Esophagus muscularis mucosa (tissue), 3 donors: ENCODE measurements around the gene CASKIN1.

Experiments
- CTCF ChIP-seq, 3 experiments: fragments of 200-600 bp in 2 of 3; fragments of 450-650 bp in 1 of 3; sonication (generic) in 2 of 3; IDR thresholded peaks; one replicate each; pipeline ENCODE4 v1.5.1; 2017 to 2019; ENCODE audit warnings: antibody characterized with exemption in 3 of 3, mild to moderate bottlenecking in 2 of 3, moderate library complexity in 1 of 3
- POLR2A ChIP-seq: fragments of 450-650 bp; IDR thresholded peaks from one replicate; pipeline ENCODE4 v1.6.1; 2017; ENCODE audit warnings: antibody characterized with exemption, moderate library complexity, mild to moderate bottlenecking, low read depth
- POLR2AphosphoS5 ChIP-seq, 2 donors: sonication (generic); formaldehyde crosslinking; IDR thresholded peaks; one replicate each; pipeline ENCODE4 v1.6.1; 2017; ENCODE audit warnings: antibody characterized with exemption in 2 of 2

- no peak for TF ChIP-seq CTCF (IDR thresholded peaks at IDR 0.05)
- no peak for TF ChIP-seq POLR2A
- no peak for TF ChIP-seq POLR2AphosphoS5 (IDR thresholded peaks at IDR 0.05)
Measured at GRCh38 chr16:2237102-2237482, 40.7 kb upstream of the CASKIN1 start.
